ENCODE results near the gene SUB1. TPM values are rescaled to one million over a fixed set of nuclear protein-coding genes. Genes with fewer than 3 reads are reported as not detected.
"Not testable (repeated sequence)": the region's sequence is repeated elsewhere in the genome, so short reads cannot be mapped to it uniquely, and the experiment has no call there.

SUB1 gene
- total and polyA plus RNA-seq, 4 donors = 126 to 234 (median 155) TPM

- H3K9me3 ChIP-seq (ENCODE audit: control insufficient read depth in 4 of 4, insufficient read depth in 3 of 4, low read length in 3 of 4) = peaks cover 0 to 1% (median 0%) of the 10 kb centered on the region in 4 donors
- H3K27me3 ChIP-seq (ENCODE audit: control insufficient read depth in 3 of 3, insufficient read depth in 3 of 3, low read length in 2 of 3) = no peaks in the 10 kb centered on the region
- H3K4me1 ChIP-seq (ENCODE audit: control insufficient read depth in 5 of 5, insufficient read depth in 5 of 5, low read length in 5 of 5) = no peaks in the 10 kb centered on the region
- DNase-seq (no peak), ATAC-seq (ENCODE audit: insufficient read depth, low FRiP score) (no peak)
- 78 to 81% methylated on average over 1 of the region's 1 CpG for WGBS, 2 donors
- H3K36me3 ChIP-seq (ENCODE audit: control insufficient read depth in 4 of 4, insufficient read depth in 4 of 4, low read length in 4 of 4) = no peaks in the 10 kb centered on the region
- no peak overlapping the region for H3K27ac ChIP-seq (ENCODE audit: low read depth in 1 of 2, low read length in 1 of 2)
- H3K9ac ChIP-seq (ENCODE audit: insufficient read depth in 1 of 2, low read length in 2 of 2) = no peak overlapping the region
- no peak overlapping the region for H3K4me3 ChIP-seq
- no peak for TF ChIP-seq CTCF (IDR thresholded peaks at IDR 0.05; ENCODE audit: control extremely low read depth, extremely low read depth)
These were observed 14.2 kb upstream of the SUB1 start for GRCh38 chr5:32571128-32571527.

- DNase-seq (no peak), ATAC-seq (ENCODE audit: insufficient read depth, low FRiP score) (no peak)
- no peaks in the 10 kb centered on the region for H3K27me3 ChIP-seq (ENCODE audit: control insufficient read depth in 3 of 3, insufficient read depth in 3 of 3, low read length in 2 of 3)
- H3K9ac ChIP-seq (ENCODE audit: insufficient read depth in 1 of 2, low read length in 2 of 2) = no peak overlapping the region
- H3K9me3 ChIP-seq (ENCODE audit: control insufficient read depth in 4 of 4, insufficient read depth in 3 of 4, low read length in 3 of 4) = no peaks in the 10 kb centered on the region
- H3K36me3 ChIP-seq (ENCODE audit: control insufficient read depth in 4 of 4, insufficient read depth in 4 of 4, low read length in 4 of 4) = no peaks in the 10 kb centered on the region
- no peaks in the 10 kb centered on the region for H3K4me1 ChIP-seq (ENCODE audit: control insufficient read depth in 5 of 5, insufficient read depth in 5 of 5, low read length in 5 of 5)
- whole genome bisulfite sequencing, 2 donors = 75 to 87% methylated on average over 8 of the region's 8 CpGs
- TF ChIP-seq CTCF (IDR thresholded peaks at IDR 0.05; ENCODE audit: control extremely low read depth, extremely low read depth) = no peak
- no peak overlapping the region for H3K4me3 ChIP-seq
- no peak overlapping the region for H3K27ac ChIP-seq (ENCODE audit: low read depth in 1 of 2, low read length in 1 of 2)
These were observed 12.4 kb upstream of the SUB1 start for GRCh38 chr5:32572778-32573480.

- 92% methylated on average over 3 of the region's 3 CpGs for WGBS, 2 donors
- H3K27ac ChIP-seq (ENCODE audit: low read depth in 1 of 2, low read length in 1 of 2); H3K36me3 ChIP-seq (ENCODE audit: control insufficient read depth in 4 of 4, insufficient read depth in 4 of 4, low read length in 4 of 4); H3K4me1 ChIP-seq (ENCODE audit: control insufficient read depth in 5 of 5, insufficient read depth in 5 of 5, low read length in 5 of 5); DNase-seq; H3K9me3 ChIP-seq (ENCODE audit: control insufficient read depth in 4 of 4, insufficient read depth in 3 of 4, low read length in 3 of 4); ATAC-seq (ENCODE audit: insufficient read depth, low FRiP score); H3K9ac ChIP-seq (ENCODE audit: insufficient read depth in 1 of 2, low read length in 2 of 2); H3K27me3 ChIP-seq (ENCODE audit: control insufficient read depth in 3 of 3, insufficient read depth in 3 of 3, low read length in 2 of 3); H3K4me3 ChIP-seq: not testable (repeated sequence)
These were observed 11.9 kb upstream of the SUB1 start for GRCh38 chr5:32573481-32573854.

- TF ChIP-seq CTCF (IDR thresholded peaks at IDR 0.05; ENCODE audit: control extremely low read depth, extremely low read depth) = no peak
- Histone ChIP-seq H3K4me1 (ENCODE audit: control insufficient read depth in 5 of 5, insufficient read depth in 5 of 5, low read length in 5 of 5) (no peaks in the 10 kb centered on the region), H3K27ac (ENCODE audit: low read depth in 1 of 2, low read length in 1 of 2) (no peak overlapping the region), H3K9me3 (ENCODE audit: control insufficient read depth in 4 of 4, insufficient read depth in 3 of 4, low read length in 3 of 4) (no peaks in the 10 kb centered on the region), H3K4me3 (no peak overlapping the region), H3K9ac (ENCODE audit: insufficient read depth in 1 of 2, low read length in 2 of 2) (no peak overlapping the region), H3K36me3 (ENCODE audit: control insufficient read depth in 4 of 4, insufficient read depth in 4 of 4, low read length in 4 of 4) (no peaks in the 10 kb centered on the region), H3K27me3 (ENCODE audit: control insufficient read depth in 3 of 3, insufficient read depth in 3 of 3, low read length in 2 of 3) (no peaks in the 10 kb centered on the region)
- WGBS, 2 donors = 79 to 89% methylated on average over 3 of the region's 3 CpGs
- ATAC-seq (ENCODE audit: insufficient read depth, low FRiP score) = no peak
- no peak for DNase-seq
These were observed 10.7 kb upstream of the SUB1 start for GRCh38 chr5:32574540-32575175.

All from lung (tissue), 12 donors.